ENCODE results near the gene SFRP2.
A peak's percentile ranks its signal among the peaks of the same experiment; 100 is the strongest.

SFRP2 gene

DNA sequence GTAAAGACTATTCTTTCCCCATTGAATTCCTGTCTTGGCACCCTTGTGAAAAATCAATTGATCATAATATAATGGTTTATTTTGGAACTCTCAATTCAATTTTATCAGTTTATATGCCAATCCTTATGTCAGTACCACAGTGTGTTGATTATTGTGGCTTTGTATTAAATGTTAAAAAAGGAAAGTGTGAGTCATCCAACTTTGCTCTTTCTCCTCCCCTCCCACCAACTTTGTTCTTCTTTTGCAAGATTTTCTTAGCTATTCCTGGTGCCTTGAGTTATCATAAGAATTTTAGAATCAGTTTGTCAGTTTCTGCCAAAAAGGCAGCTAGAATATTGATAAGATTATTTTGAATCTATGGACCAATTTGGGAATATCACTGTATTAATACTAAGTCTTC, 17.8 kb downstream of the SFRP2 start:
- DNase-seq (ENCODE audit: low spot score), result peak; percentile 53

DNA sequence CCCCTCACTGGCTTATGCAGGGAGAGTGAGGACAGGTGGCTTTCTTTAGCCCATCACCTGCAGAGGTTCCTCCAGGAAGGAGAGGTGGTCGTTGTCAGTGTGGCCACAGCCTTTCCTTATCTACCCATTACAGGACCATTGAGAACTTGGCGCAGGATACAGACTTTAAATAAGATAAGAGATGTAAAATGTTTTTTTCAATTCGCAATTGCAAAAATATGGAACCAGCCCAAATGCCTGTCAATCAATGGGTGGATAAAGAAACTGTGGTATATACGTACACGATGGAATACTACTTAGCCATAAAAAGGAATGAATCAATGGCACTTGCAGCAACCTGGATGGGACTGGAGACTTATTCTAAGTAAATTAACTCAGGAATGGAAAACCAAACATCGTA, 22.1 kb downstream of the SFRP2 start:
- no peak for DNase-seq (ENCODE audit: low spot score)

DNA sequence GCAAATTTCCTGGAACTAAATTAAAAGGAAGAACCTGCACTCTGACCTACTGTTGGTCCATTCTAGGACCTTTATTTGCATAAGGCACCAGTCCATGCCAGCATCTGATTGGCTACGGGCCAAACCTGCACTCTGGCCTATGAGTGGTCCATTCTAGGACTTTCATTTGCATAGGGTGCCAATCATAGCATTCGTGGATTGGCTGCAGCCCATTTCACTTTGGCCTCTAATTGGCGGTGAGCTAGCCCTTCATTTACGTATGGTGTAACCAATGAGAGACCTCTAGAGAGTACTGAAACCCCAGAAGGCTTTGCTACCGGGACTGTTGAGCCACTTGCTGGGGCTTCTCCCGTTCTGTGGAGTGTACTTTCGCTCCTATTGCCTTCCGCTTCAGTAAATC, 23.0 kb downstream of the SFRP2 start:
- DNase-seq (ENCODE audit: low spot score), result no peak

DNA sequence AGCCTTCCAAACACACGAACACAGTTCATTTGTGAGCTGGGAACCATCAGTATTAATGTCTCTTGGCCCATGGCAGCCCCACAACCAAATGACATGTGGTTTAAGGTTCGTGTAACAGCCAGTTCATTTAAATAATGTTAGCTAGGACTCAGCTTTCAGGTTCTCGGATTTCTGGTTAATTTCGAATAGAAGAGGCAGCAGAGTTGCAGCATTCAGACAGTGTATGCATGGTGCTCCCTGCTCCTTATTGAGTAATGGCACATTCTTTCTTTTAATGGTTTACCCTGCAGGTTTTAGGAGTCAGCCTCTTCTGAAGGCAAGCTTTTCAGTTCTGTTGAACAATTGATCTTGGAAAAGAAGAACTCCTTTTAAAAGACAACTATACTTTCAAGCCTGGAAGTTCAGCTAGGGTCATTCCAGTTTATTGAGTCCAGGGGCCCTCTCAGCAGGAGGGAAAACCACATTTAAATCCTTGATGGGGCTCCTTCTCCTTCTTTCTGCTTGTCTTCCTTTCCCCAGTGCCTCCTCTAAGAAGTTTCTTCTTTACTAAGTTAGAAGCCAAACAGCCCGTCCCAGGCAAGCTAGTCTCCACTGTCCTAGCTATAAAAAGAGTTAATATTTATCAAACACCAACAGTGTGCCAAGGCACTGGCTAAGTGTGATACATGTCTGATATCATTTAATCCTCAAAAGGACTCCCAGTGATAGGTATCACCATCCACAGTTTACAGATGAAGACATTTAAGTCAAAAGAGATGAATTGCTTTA, 24.1 kb downstream of the SFRP2 start:
- DNase-seq (ENCODE audit: low spot score), result no peak

DNA sequence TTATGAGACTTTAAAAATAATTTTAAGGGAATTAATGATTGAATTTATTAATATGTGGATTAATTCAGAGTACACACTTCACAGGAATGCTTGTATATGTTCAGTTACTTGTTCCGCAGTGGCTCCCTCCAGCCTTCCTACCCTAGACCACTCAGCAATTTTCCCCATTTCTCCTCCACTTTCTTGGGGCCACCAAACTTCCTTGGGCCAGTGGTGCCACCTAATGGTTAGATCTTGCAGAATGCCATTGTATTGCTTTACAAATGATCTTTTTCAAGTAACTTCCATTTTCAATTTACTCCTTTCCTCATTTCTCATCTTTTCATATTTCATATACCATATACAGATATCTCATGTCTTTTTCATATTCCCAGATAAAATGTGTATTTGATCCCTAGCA, 25.5 kb downstream of the SFRP2 start:
- DNase-seq (ENCODE audit: low spot score), result no peak

DNA sequence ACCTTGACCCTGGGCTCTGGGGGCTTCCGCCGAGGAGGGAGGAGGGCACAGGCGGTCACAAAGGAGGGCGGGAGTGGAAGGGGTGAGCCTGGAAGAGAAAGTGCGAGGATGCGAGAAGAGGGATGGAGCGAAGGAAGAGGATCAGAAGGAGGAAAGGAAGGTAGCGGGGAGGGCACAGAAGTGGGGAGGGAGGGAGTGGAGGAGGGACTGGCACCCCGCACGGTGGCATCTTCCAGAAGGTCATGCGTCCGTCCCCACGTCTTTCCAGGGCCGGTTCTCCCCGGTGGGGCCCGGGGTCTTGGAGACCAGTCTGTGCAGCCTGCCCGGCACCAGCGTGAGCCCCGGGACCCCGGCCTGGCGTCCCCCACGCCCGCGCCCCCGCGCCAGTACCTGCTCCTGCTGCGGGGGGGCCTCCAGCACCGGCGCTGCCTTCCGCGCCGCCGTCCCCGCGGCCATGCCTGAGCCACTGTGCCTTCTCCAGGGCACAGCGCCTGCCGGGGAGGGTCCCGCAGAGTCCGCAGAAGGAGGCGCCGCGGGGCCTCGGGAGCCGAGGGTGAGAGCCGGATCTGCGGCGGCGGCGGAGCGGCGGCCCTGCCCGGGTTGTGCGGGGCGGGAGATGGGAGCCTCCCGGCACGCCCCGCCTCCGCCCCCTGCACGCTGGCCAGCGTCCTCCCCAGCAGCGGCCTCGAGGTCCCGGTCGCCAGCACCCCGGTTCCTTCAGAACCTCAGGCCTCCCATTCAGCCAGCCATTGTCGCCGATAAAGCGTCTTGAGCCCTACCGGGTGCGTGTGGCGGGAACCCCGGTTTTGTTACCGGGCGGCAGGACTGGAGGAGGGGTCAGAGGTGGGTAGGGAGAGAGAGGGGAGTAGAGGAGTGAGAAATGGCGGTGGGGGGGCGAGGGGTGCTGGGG, 29.2 kb downstream of the SFRP2 start, which contains the start of gene RNF175:
RNF175 (minus strand) TSS at position 618 of the 910 bp plus-strand sequence; CDS start at position 456, 162 bp downstream.
- peak; percentile 24 for DNase-seq (ENCODE audit: low spot score)

DNA sequence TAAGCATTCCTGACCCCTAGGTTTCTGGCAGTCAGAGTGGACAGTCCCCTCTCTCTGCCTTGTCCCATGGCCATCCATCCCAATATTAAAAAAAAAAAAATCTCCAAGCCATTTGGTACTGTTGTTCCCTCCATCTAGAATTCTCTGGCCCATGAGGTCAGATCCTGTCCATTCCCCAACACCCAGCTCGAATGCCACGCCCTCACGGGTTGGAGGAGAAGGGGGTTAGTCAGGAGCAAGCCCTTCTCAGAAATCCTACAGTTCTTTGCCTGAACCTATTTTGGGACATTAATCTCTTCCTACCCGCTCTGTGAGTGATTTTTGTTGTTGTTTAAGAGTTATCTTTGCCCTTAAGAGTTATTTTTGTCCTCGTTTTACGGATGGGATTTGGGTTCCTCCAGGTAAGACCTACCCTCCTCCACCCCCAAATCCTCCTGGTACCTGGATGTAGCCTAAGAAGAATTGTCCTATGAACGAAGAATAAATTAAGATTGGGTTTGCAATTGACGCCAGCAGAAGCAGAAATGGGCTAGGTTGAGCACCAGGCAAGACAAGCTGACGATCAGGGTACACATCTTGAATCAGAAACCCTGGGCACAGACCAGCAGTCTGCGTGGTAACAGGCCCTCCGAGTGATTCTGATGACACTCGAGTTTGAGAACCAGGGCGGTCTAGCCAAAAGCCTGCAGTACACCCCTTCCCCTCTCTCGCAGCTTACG, 30.0 kb downstream of the SFRP2 start:
- DNase-seq (ENCODE audit: low spot score), result peak; percentile 24

DNA sequence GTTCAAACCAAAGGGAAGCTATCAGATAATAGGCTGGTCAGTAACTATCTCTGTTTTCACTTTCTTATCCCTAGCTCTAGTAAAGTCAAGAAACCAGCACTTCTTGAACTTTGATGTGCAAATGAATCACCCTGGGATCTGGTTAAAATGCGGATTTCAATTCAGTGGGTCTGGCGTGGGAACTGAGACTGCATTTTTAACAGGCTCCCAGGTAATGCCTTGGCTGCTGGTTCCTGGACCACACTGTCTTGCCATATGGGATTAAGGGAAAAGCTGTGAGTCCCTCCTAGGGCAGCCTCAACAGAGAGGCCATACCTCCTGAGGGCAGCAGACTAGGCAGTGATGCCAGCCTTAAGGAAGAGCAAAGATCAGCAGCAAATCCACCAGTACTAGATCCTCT, 30.7 kb downstream of the SFRP2 start:
- no peak for DNase-seq (ENCODE audit: low spot score)

DNA sequence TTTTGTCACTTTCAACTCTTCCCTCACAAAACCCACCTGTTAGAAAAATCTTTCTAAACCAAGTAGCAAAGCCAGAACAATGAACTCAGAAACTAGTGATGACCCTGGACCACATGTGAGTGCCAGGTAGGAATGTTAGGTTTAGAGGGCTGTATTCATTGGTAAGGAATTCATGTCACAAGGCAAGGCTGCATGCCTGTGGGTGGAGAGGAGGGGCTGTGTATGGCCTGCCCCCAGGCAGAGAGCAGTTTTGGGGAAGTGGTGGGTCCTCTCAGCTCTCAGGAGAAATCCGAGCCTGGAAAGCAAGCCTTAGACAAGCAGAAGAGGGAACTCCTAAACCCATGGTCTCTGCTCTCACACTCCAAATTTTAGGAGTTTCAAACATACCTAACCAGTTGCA, 31.5 kb downstream of the SFRP2 start:
- no peak for DNase-seq (ENCODE audit: low spot score)

DNA sequence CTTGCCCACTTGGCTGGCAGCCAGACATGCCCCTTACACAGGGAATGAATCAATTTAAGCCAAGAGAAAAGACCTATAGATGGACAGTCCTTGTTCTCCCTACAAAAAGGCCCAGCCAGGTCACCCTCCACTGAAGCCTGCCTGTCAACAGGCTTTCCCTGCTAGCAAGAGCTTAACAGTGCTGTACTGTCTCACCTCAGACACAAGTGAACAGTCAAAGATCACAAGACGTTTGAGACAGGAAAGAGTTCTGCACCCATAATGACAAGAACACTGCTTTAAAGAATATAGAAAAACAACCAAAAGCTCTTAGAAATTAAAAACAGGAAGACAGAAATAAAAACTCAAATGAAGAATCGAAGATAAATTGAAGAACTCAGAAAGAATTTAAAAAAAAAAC, 33.7 kb downstream of the SFRP2 start:
- DNase-seq (ENCODE audit: low spot score), result no peak

DNA sequence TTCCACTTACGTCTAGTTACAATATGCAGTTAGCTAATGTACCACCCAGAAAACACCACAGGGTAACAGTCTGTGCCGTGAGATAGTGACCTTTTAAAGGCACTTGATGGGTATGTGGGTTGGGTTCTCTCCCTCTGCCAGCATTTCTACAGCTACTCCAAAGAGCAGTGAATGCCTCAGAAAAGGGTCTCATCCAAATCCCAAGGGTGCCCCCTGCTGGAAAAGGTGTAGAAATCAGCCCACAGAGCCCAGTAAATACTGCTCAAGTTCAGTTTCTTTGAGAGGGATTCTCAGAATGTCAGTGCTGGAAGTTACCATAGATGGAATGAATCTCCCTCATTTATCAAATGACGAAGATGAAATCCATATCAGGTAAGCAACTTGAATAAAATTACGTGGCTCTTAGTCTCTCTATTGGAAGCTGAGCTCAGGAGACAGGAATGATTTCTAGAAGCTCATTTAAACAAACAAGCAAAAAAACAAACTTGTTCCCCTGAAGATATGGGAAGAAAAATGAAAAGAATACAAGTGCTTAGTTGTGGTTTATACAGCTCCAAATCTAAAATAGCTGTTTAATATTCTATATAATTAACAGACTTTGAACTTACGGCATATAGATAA, 38.6 kb downstream of the SFRP2 start:
- DNase-seq (ENCODE audit: low spot score), result peak; percentile 75

DNA sequence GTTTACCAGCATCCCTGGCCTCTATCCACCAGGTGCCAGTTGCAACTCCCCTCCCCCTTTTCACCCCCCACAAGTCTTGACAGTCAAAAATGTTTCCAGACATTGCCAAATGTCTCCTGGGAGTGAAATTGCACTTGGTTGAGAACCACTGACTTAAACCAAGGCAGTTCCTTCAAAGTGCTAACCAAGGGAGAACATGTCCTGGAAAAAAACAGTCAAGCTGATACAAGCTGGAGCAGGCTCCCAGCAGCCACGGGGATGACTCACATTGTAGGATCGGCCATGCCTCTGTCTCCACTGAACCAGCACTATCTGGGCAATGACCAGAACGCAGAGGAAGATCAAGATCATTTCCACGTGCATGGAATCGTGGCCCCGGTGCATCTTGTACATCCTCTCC, 40.5 kb downstream of the SFRP2 start:
- no peak for DNase-seq (ENCODE audit: low spot score)

DNA sequence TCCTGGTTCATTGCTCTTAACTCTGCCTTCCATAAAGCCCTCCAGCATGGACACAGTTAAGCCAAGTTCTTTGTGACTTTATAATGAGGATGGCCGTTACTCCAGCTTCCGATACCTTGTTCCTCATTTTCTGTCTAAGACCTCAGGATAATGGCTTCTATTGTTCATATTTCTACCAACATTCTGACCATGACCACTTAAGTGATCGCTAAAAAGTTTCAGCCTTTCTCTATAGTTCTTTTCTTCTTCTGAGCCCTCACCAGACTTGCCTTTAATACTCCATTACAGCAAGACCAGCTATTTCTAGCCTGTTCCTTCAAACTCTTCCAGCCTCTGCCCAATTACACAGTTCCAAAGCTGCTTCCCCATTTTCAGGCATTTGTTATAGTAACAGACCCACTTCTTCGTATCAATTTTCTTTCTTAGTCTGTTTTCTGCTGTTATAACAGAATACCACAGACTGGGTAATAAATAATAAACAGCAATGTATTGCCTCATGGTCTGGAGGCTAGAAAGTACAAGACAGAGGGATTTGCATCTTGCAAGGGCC, 41.4 kb downstream of the SFRP2 start:
- DNase-seq (ENCODE audit: low spot score), result no peak

DNA sequence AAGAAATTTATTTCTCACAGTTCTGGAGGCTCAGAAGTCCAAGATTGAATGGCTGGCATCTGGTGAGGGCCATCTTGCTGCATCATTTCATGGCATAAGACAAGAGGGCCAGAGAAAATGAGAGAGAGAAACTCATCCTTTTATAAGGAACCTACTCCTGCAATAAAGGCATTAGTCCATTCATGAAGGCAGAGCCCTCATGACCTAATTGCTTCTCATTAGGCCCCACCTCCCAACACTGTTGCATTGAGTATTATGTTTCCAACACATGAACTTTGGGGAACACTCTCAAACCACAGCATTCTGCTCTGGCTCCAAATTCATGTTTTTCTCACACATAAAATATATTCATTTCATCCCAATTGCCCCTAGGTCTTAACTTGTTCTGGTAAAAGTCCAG, 43.2 kb downstream of the SFRP2 start:
- no peak for DNase-seq (ENCODE audit: low spot score)

DNA sequence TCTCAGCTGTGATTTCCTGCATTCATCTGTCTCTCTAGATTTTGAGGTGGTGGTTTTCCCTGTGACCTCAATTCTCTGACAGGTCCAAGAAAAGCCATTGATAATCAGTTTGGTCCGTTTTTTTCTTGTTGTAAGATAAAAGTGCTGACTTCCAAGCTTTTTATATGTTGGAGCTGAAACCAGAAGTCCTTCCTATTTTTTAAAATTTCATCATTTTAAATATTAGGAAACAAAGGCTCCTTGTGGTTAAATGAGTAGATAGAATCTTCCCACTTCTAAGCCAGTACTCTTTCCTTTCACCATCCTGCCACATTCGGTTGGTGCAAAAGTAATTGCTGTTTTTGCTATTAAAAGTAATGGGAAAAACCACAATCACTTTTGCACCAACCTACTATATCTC, 47.3 kb downstream of the SFRP2 start:
- no peak for DNase-seq (ENCODE audit: low spot score)

DNA sequence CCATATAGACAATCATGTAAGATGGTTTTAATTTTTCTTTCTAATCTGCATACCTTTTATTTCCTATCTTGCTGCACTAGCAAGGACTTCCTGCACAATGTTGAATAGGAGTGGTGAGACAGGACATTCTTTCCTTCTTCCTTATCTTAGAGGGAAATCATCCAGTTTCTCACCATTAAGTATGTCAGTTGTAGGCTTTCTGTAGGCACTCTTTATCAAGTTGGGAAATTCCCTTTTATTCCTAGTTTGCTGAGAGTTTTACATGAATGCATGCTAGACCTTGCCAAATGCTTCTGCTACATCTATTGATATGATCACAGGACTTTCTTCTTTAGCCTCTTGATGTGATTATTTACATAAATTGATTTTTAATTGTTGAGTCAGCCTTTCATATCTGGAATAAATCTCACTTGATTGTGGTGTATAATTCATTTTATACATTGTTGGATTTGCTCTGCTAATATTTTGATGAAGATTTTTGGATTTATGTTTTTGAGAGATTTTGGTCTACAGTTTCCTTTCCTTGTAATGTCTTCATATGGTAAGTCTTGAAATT, 52.9 kb downstream of the SFRP2 start:
- no peak for DNase-seq (ENCODE audit: low spot score)

DNA sequence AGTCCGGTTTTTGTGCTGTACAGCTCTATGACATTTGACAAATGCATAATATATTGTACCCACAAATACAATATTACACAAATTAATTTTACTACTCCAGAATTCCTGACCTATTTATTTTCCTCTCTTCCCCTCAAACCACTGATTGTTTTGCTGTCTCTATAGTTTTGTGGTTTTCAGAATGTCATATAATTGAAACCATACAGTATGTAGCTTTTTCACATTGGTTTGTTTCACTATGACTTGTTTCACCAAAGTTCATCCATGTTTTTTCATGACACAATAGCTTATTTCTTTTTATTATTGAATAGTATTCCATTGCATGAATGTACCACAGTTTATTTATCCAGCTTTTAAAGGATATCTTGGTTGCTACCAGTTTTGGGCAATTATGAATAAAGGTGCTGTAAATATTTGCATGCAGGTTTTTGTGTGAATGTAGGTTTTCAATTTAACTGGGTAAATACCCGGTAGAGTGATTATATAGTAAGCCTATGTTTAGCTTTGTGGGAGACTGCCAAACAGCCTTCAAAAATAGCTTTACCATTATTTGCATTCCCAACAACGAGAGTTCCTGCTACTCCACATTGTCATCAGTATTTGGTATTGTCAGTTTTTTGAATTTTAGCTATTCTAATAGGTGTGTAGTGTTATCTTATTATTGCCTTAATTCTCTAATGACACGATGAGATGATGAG, 55.0 kb downstream of the SFRP2 start:
- no peak for DNase-seq (ENCODE audit: low spot score)

DNA sequence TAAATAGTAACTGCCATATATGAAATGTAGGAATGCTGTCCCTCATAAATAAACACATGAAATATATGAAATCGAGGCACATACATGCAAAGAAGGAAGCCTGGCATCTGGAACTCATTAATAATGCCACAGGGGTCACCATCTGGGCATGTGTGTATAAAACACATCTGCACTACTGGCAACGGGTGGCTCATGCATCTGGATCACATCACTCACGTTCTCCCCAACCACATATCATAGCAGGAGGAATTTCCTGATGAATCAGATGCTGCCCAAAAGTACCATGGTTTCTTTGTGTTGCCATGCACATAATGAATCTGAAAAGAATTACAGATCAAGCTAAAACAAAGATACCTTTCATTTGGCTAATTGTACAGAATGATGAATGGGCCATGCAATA, 57.6 kb downstream of the SFRP2 start:
- no peak for DNase-seq (ENCODE audit: low spot score)
